Duodenal mucosa (tissue), 2 donors: ENCODE data around the gene WNT3.
"Not testable (repeated sequence)": the region's sequence is repeated elsewhere in the genome, so short reads cannot be mapped to it uniquely, and the experiment has no call there.

Experiments
- H3K27ac ChIP-seq: one replicate; pipeline ENCODE4 v1.7.0; 2013; ENCODE audit warnings: low read depth, low read length
- H3K27me3 ChIP-seq, 2 donors: one replicate each; pipeline ENCODE4 v1.7.0; 2013; ENCODE audit warnings: low read length in 2 of 2, control low read depth in 1 of 2; ENCODE audit not compliant: insufficient read depth in 2 of 2, control insufficient read depth in 1 of 2
- H3K36me3 ChIP-seq, 2 donors: one replicate each; pipeline ENCODE4 v1.7.0; 2013; ENCODE audit warnings: low read length in 2 of 2, control low read depth in 1 of 2; ENCODE audit not compliant: insufficient read depth in 2 of 2, control insufficient read depth in 1 of 2
- H3K4me1 ChIP-seq, 2 donors: one replicate each; pipeline ENCODE4 v1.7.0; 2013; ENCODE audit warnings: low read length in 2 of 2, control low read depth in 1 of 2; ENCODE audit not compliant: insufficient read depth in 2 of 2, control insufficient read depth in 1 of 2
- H3K4me3 ChIP-seq, 2 donors: one replicate each; pipeline ENCODE4 v1.7.0; 2013; ENCODE audit warnings: low read length in 2 of 2, low read depth in 1 of 2
- H3K9ac ChIP-seq, 2 donors: one replicate each; pipeline ENCODE4 v1.7.0; 2013; ENCODE audit warnings: low read length in 2 of 2, low read depth in 1 of 2
- H3K9me3 ChIP-seq, 2 donors: one replicate each; pipeline ENCODE4 v1.7.0; 2013; ENCODE audit warnings: low read length in 2 of 2, control low read depth in 1 of 2; ENCODE audit not compliant: control insufficient read depth in 1 of 2

Gene WNT3

GRCh38 chr17:46769531-46770438 lies 48.7 kb downstream of the WNT3 start:
- no peak overlapping the region for H3K9ac ChIP-seq
- peaks cover 6 to 24% of the 10 kb centered on the region in 2 donors for H3K4me1 ChIP-seq
- no peaks in the 10 kb centered on the region for H3K9me3 ChIP-seq
- H3K27me3 ChIP-seq, result peaks cover 0 to 7% of the 10 kb centered on the region in 2 donors
- peak overlapping the region in 1 of 2 donors; percentile 28 for H3K4me3 ChIP-seq
- H3K36me3 ChIP-seq, result no peaks in the 10 kb centered on the region
- no peak overlapping the region for H3K27ac ChIP-seq

DNA sequence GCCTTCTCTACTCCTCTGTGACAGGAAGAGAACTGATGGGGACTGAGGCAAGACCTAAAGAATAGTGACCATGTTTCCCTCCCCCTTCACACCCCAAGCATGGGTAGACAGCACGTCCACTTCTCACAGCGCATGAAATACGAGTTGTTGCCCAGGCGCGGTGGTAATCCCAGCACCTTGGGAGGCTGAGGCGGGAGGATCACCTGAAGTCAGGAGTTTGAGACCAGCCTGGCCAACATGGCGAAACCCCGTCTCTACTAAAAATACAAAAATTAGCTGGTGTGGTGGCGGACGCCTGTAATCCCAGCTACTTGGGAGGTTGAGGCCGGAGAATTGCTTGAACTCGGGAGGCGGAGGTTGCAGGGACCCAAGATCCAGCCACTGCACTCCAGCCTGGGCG lies 49.6 kb downstream of the WNT3 start:
- not testable (repeated sequence) for H3K36me3 ChIP-seq, H3K9me3 ChIP-seq, H3K4me3 ChIP-seq, H3K27me3 ChIP-seq, H3K9ac ChIP-seq, H3K27ac ChIP-seq
- H3K4me1 ChIP-seq, result peaks cover 6 to 24% of the 10 kb centered on the region in 2 donors

GRCh38 chr17:46768540-46768870 lies 50.0 kb downstream of the WNT3 start:
- Histone ChIP-seq H3K4me3 (no peak overlapping the region), H3K36me3 (no peaks in the 10 kb centered on the region), H3K27me3 (peaks cover 0 to 7% of the 10 kb centered on the region in 2 donors), H3K9ac (no peak overlapping the region), H3K4me1 (peaks cover 6 to 24% of the 10 kb centered on the region in 2 donors), H3K9me3 (no peaks in the 10 kb centered on the region), H3K27ac (no peak overlapping the region)

GRCh38 chr17:46766493-46767491 lies 51.7 kb downstream of the WNT3 start:
- H3K27ac ChIP-seq, result no peak overlapping the region
- H3K27me3 ChIP-seq, result peaks cover 0 to 7% of the 10 kb centered on the region in 2 donors
- peaks cover 0 to 11% of the 10 kb centered on the region in 2 donors for H3K4me1 ChIP-seq
- no peaks in the 10 kb centered on the region for H3K36me3 ChIP-seq
- no peak overlapping the region for H3K4me3 ChIP-seq
- H3K9me3 ChIP-seq, result no peaks in the 10 kb centered on the region
- no peak overlapping the region for H3K9ac ChIP-seq

DNA sequence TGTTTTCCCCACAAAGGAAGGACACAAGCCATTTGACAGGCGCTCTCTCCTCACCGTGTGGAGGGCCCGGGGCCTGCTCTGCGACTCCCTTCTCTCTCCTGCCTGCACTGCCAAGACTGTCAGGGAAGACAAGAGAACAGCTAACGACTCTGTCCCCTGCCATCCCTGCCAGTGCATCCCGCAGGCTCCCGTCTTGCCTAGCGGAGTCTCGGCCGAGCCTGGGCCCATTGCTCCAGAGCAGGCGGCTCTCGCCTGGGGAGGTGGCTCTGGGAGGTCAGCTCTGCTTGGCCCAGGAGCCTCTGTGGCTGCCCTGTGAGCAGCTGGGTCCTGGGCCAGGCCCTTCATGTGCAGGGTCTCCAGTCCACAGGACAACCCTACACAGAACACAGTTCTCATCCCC lies 53.0 kb downstream of the WNT3 start:
- no peaks in the 10 kb centered on the region for H3K36me3 ChIP-seq
- no peak overlapping the region for H3K4me3 ChIP-seq
- H3K27ac ChIP-seq, result no peak overlapping the region
- peaks cover 0 to 7% of the 10 kb centered on the region in 2 donors for H3K4me1 ChIP-seq
- no peak overlapping the region for H3K9ac ChIP-seq
- H3K27me3 ChIP-seq, result peaks cover 0 to 7% of the 10 kb centered on the region in 2 donors
- no peaks in the 10 kb centered on the region for H3K9me3 ChIP-seq

DNA sequence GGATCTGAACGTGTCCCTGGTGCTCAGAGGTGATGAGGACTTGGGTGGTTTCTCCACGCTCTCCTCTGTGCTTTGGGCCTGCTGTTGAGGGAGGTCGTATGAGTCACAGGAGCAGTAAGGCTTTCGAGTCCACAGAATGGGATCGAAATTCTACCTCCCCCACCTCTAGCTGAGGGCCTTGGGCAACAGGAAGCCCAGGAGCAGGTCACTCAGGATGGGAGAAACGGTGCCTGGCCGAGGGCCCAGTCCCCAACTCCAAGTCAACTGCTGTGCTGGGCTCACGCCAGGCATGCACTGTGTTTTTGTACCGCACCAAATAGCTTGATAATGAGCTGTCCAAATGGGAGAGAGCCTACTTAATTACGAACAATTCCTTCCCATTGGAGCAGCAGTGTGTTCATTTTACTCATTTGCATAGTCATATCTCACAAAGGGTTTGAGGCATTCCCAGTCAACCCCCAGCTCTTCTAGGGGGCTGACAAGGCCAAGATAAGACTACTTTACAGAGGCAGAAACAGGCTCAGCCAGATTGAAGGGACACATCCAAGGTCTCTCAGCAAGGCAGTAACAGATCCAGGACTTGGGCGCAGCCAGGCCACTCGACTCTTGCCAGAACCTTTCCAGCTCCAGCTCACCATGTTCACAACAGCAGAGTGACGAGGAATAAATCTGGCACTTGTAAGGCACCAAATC lies 53.6 kb downstream of the WNT3 start:
- Histone ChIP-seq H3K4me1 (peaks cover 0 to 3% of the 10 kb centered on the region in 2 donors), H3K27me3 (peaks cover 0 to 2% of the 10 kb centered on the region in 2 donors), H3K9me3 (no peaks in the 10 kb centered on the region), H3K4me3 (no peak overlapping the region), H3K27ac (no peak overlapping the region), H3K36me3 (no peaks in the 10 kb centered on the region), H3K9ac (no peak overlapping the region)

- H3K27ac ChIP-seq, result no peak overlapping the region
- H3K36me3 ChIP-seq, result peaks cover 0 to 6% of the 10 kb centered on the region in 2 donors
- H3K27me3 ChIP-seq, result no peaks in the 10 kb centered on the region
- no peak overlapping the region for H3K9ac ChIP-seq
- H3K4me3 ChIP-seq, result no peak overlapping the region
- no peaks in the 10 kb centered on the region for H3K9me3 ChIP-seq
- H3K4me1 ChIP-seq, result no peaks in the 10 kb centered on the region
Observed at GRCh38 chr17:46764000-46764708, 54.3 kb downstream of the WNT3 start.

- Histone ChIP-seq H3K27me3 (no peaks in the 10 kb centered on the region), H3K9ac (no peak overlapping the region), H3K4me3 (no peak overlapping the region), H3K36me3 (peaks cover 0 to 7% of the 10 kb centered on the region in 2 donors), H3K27ac (no peak overlapping the region), H3K4me1 (no peaks in the 10 kb centered on the region), H3K9me3 (no peaks in the 10 kb centered on the region)
Observed at GRCh38 chr17:46763416-46763815, 55.1 kb downstream of the WNT3 start.

GRCh38 chr17:46759141-46759540 lies 59.4 kb downstream of the WNT3 start:
- Histone ChIP-seq H3K27me3 (no peaks in the 10 kb centered on the region), H3K9ac (no peak overlapping the region), H3K9me3 (no peaks in the 10 kb centered on the region), H3K36me3 (peaks cover 11 to 32% of the 10 kb centered on the region in 2 donors), H3K4me1 (no peaks in the 10 kb centered on the region), H3K4me3 (no peak overlapping the region), H3K27ac (no peak overlapping the region)
